CD14-positive monocyte (primary cell): Measurements from ENCODE around the gene FOXC1. TPM values are rescaled to one million over a fixed set of nuclear protein-coding genes. Genes with fewer than 3 reads are reported as not detected.

Experiments used
- DNase-seq, 3 donors: peaks; one replicate each; pipeline ENCODE4 v3.0.0-alpha.2; 2011 to 2022
- H2AFZ ChIP-seq: 2 replicates; pipeline ENCODE4 v1.6.0; 2012; ENCODE audit warnings: mild to moderate bottlenecking, low read depth, low read length, inconsistent platforms; ENCODE audit not compliant: insufficient read depth, poor library complexity, severe bottlenecking
- H3K27ac ChIP-seq, 2 donors: 1 replicate in 1 of 2; 2 replicates in 1 of 2; pipeline ENCODE4 v1.5.1; 2012 to 2013; ENCODE audit warnings: low read length in 2 of 2, control low read depth in 1 of 2, inconsistent platforms in 1 of 2, low read depth in 1 of 2, mild to moderate bottlenecking in 1 of 2
- H3K27me3 ChIP-seq, 2 donors: one replicate each; pipeline versions ENCODE4 v1.6.0 to v1.6.1; 2011 to 2013; ENCODE audit warnings: low read length in 2 of 2; ENCODE audit not compliant: control insufficient read depth in 2 of 2, insufficient read depth in 2 of 2
- H3K36me3 ChIP-seq, 2 donors: replicated peaks in 1 of 2; 1 replicate in 1 of 2; 2 replicates in 1 of 2; pipeline versions ENCODE4 v1.5.1 to v1.6.1; 2012 to 2013; ENCODE audit warnings: low read length in 2 of 2, control low read depth in 1 of 2, inconsistent platforms in 1 of 2, mild to moderate bottlenecking in 1 of 2; ENCODE audit not compliant: insufficient read depth in 2 of 2, control insufficient read depth in 1 of 2
- H3K4me1 ChIP-seq, 2 donors: 1 replicate in 1 of 2; 2 replicates in 1 of 2; pipeline versions ENCODE4 v1.5.1 to v1.6.1; 2012 to 2013; ENCODE audit warnings: low read length in 2 of 2, control low read depth in 1 of 2, inconsistent platforms in 1 of 2, mild to moderate bottlenecking in 1 of 2, moderate library complexity in 1 of 2; ENCODE audit not compliant: insufficient read depth in 2 of 2, control insufficient read depth in 1 of 2
- H3K4me2 ChIP-seq: replicated peaks from 2 replicates; pipeline ENCODE3; 2012; ENCODE audit warnings: low read length, moderate library complexity, mild to moderate bottlenecking; ENCODE audit not compliant: poor library complexity, severe bottlenecking; ENCODE audit errors: extremely low read depth
- H3K4me3 ChIP-seq, 3 experiments: fragments of 200-600 bp in 1 of 3; sonication (generic) in 1 of 3; replicated peaks in 1 of 3; 1 replicate in 2 of 3; 2 replicates in 1 of 3; pipeline ENCODE4 v1.5.1; 2011 to 2013; ENCODE audit warnings: low read length in 3 of 3, mild to moderate bottlenecking in 3 of 3, control low read depth in 2 of 3, low read depth in 2 of 3, inconsistent platforms in 1 of 3, moderate library complexity in 1 of 3
- H3K79me2 ChIP-seq: 2 replicates; pipeline ENCODE4 v1.6.0; 2012; ENCODE audit warnings: mild to moderate bottlenecking, control low read depth, inconsistent platforms, low read length, moderate library complexity; ENCODE audit not compliant: insufficient read depth
- H3K9ac ChIP-seq: 2 replicates; pipeline ENCODE4 v1.6.0; 2017; ENCODE audit warnings: low read length, mild to moderate bottlenecking; ENCODE audit not compliant: insufficient read depth, poor library complexity, severe bottlenecking
- H3K9me3 ChIP-seq, 2 donors: replicated peaks in 1 of 2; 1 replicate in 1 of 2; 2 replicates in 1 of 2; pipeline versions ENCODE4 v1.5.1 to v1.6.1; 2012 to 2013; ENCODE audit warnings: low read length in 2 of 2, control low read depth in 1 of 2; ENCODE audit not compliant: control insufficient read depth in 1 of 2, insufficient read depth in 1 of 2
- H4K20me1 ChIP-seq: 2 replicates; pipeline ENCODE4 v1.6.0; 2012; ENCODE audit warnings: mild to moderate bottlenecking, low read length, control low read depth, moderate library complexity; ENCODE audit not compliant: insufficient read depth
- H3K27ac Mint-ChIP-seq, 7 donors: one replicate each; pipeline ENCODE4 v1.8.0; 2020; ENCODE audit warnings: mild to moderate bottlenecking in 7 of 7, mixed read lengths in 7 of 7, moderate library complexity in 6 of 7, inconsistent platforms in 2 of 7
- H3K27me3 Mint-ChIP-seq, 3 donors: one replicate each; pipeline ENCODE4 v1.8.0; 2021 to 2022; ENCODE audit warnings: low read depth in 3 of 3, mild to moderate bottlenecking in 3 of 3, mixed read lengths in 3 of 3, moderate library complexity in 3 of 3, inconsistent platforms in 1 of 3
- H3K36me3 Mint-ChIP-seq, 2 donors: one replicate each; pipeline ENCODE4 v1.8.0; 2020; ENCODE audit warnings: mixed read lengths in 2 of 2, inconsistent platforms in 1 of 2, mild to moderate bottlenecking in 1 of 2
- H3K4me1 Mint-ChIP-seq: one replicate; pipeline ENCODE4 v1.8.0; 2020; ENCODE audit warnings: mild to moderate bottlenecking, mixed read lengths
- H3K4me3 Mint-ChIP-seq, 2 donors: one replicate each; pipeline ENCODE4 v1.8.0; 2020; ENCODE audit warnings: mild to moderate bottlenecking in 2 of 2, mixed read lengths in 2 of 2, moderate library complexity in 1 of 2
- H3K9me3 Mint-ChIP-seq, 7 donors: one replicate each; pipeline ENCODE4 v1.8.0; 2020 to 2022; ENCODE audit warnings: mixed read lengths in 7 of 7, mild to moderate bottlenecking in 6 of 7, moderate library complexity in 6 of 7, inconsistent platforms in 2 of 7
- WGBS: methylation state at CpG from one replicate; pipeline ENCODE4 v1.1.5; 2013; ENCODE audit warnings: missing lambda C conversion rate; ENCODE audit not compliant: insufficient coverage; 5-methylcytosine and 5-hydroxymethylcytosine counted together
- intact Hi-C, 2 donors: fragments of 100-400 bp; cut with micrococcal nuclease; formaldehyde crosslinking; loops; one replicate each; pipeline versions ENCODE4 v1.15.0 to v1.15.1; 2023
- polyA plus RNA-seq, 3 donors: library from polyadenylated mRNA; depleted of rRNA in 1 of 3; unstranded in 2 of 3; stranded (reverse) in 1 of 3; fragments of 300-500 nt in 2 of 3; fragments of >200 nt in 1 of 3; fragmentation: Illumina TruSeq in 2 of 3; gene quantifications; 1 replicate in 2 of 3; 2 replicates in 1 of 3; pipeline ENCODE4 v1.2.3, GENCODE V29; 2012 to 2021
- TF ChIP-seq, protein P1 (sequence below): fragments of 200-600 bp; IDR thresholded peaks from one replicate; pipeline ENCODE4 v1.8.0; 2022; ENCODE audit warnings: antibody characterized with exemption, mild to moderate bottlenecking

Gene FOXC1
- polyA plus RNA-seq, 3 donors, result 0.36 TPM; not detected in 2

DNA sequence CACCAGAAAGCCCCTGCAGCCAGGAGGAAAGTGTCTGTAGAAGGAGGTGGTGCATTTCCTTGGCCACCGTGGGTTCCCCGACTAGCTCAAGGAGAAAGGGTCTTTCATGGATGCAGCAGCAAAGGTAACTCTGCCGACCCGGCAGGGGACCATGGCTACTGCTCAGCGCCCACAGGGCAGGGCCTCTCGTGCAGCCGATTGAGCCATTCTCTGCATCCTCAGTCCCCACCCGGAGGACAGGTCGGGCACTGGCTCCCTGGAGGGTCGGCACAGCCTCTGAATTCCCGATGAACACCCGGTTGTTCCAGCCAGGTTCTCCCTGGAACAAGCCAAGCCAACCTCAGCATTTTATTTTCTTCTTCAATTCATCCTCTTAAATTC, 24.1 kb upstream of the FOXC1 start:
- Mint-ChIP-seq H3K27me3 (peaks cover 4 to 9% (median 8%) of the 10 kb centered on the region in 3 donors), H3K27ac (no peak overlapping the region), H3K4me3 (peak overlapping the region in 1 of 2 donors; percentile 39), H3K4me1 (no peaks in the 10 kb centered on the region), H3K9me3 (peaks cover 0 to 4% (median 0%) of the 10 kb centered on the region in 7 donors), H3K36me3 (no peaks in the 10 kb centered on the region)
- no peak overlapping the region for H3K27ac ChIP-seq
- H3K9ac ChIP-seq, result no peak overlapping the region
- H3K79me2 ChIP-seq, result no peaks in the 10 kb centered on the region
- no peak overlapping the region for H3K4me2 ChIP-seq
- no peak overlapping the region for H2AFZ ChIP-seq
- no peak overlapping the region for H3K4me3 ChIP-seq
- no peaks in the 10 kb centered on the region for H3K9me3 ChIP-seq
- DNase-seq, result no peak
- no peaks in the 10 kb centered on the region for H3K36me3 ChIP-seq
- TF ChIP-seq, protein P1, sequence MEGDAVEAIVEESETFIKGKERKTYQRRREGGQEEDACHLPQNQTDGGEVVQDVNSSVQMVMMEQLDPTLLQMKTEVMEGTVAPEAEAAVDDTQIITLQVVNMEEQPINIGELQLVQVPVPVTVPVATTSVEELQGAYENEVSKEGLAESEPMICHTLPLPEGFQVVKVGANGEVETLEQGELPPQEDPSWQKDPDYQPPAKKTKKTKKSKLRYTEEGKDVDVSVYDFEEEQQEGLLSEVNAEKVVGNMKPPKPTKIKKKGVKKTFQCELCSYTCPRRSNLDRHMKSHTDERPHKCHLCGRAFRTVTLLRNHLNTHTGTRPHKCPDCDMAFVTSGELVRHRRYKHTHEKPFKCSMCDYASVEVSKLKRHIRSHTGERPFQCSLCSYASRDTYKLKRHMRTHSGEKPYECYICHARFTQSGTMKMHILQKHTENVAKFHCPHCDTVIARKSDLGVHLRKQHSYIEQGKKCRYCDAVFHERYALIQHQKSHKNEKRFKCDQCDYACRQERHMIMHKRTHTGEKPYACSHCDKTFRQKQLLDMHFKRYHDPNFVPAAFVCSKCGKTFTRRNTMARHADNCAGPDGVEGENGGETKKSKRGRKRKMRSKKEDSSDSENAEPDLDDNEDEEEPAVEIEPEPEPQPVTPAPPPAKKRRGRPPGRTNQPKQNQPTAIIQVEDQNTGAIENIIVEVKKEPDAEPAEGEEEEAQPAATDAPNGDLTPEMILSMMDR, result no peak
- 97% methylated on average over 11 of the region's 12 CpGs for WGBS
- intact Hi-C loops, result no loop called here
- H3K27me3 ChIP-seq, result no peaks in the 10 kb centered on the region
- no peaks in the 10 kb centered on the region for H3K4me1 ChIP-seq
- no peaks in the 10 kb centered on the region for H4K20me1 ChIP-seq

DNA sequence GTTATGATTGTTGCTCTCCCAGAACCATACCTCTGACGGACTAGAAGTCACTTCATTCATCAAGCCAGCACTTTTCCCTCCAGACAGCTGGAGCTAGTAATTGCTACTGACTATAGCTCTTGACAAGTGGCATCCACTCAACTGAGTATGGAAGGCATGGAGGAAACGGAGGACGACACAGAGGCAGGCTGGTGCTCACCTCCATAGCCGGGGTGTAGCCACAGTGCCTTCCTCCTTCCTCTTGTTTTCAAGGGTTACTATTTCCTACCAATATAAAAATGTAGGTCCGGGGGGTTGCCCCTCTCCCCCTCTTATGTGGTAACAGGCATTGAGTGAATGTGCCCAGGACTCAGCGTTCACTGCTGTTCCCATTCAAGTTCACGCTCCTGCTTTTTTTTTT, 23.5 kb upstream of the FOXC1 start:
- H3K4me1 Mint-ChIP-seq, result no peaks in the 10 kb centered on the region
- DNase-seq, result no peak
- H3K4me3 ChIP-seq, result no peak overlapping the region
- TF ChIP-seq, protein P1, result no peak
- no peaks in the 10 kb centered on the region for H4K20me1 ChIP-seq
- H3K4me1 ChIP-seq, result no peaks in the 10 kb centered on the region
- no CpG with 5 or more reads among the region's 7 CpGs for WGBS
- no peak overlapping the region for H3K4me3 Mint-ChIP-seq
- no peak overlapping the region for H3K27ac Mint-ChIP-seq
- H3K9me3 ChIP-seq, result no peaks in the 10 kb centered on the region
- intact Hi-C loops, result no loop called here
- H3K27me3 Mint-ChIP-seq, result peaks cover 4 to 11% (median 9%) of the 10 kb centered on the region in 3 donors
- peaks cover 0 to 7% (median 2%) of the 10 kb centered on the region in 7 donors for H3K9me3 Mint-ChIP-seq
- H3K27me3 ChIP-seq, result no peaks in the 10 kb centered on the region
- H3K9ac ChIP-seq, result no peak overlapping the region
- no peaks in the 10 kb centered on the region for H3K36me3 ChIP-seq
- no peak overlapping the region for H3K4me2 ChIP-seq
- no peak overlapping the region for H3K27ac ChIP-seq
- H3K36me3 Mint-ChIP-seq, result no peaks in the 10 kb centered on the region
- H3K79me2 ChIP-seq, result no peaks in the 10 kb centered on the region
- H2AFZ ChIP-seq, result no peak overlapping the region
